H1 (cell line): ENCODE data around the gene CDCP1. TPM values are rescaled to one million over a fixed set of nuclear protein-coding genes. Genes with fewer than 3 reads are reported as not detected.
A peak's percentile ranks its signal among the peaks of the same experiment; 100 is the strongest.

Experiments
- CTCF ChIA-PET: fragments of 300-600 bp; sonication (Branson Sonifier 250); formaldehyde crosslinking; loops from one replicate; lab custom pipeline; 2021; ENCODE audit not compliant: partially characterized antibody; lab: Charles Lee
- POLR2A ChIA-PET: fragments of 300-600 bp; sonication (Branson Sonifier 250); formaldehyde crosslinking; loops from one replicate; lab custom pipeline; 2021; ENCODE audit warnings: inconsistent platforms; ENCODE audit not compliant: partially characterized antibody; lab: Charles Lee
- DNase-seq, 2 experiments: peaks; one replicate each; pipeline versions ENCODE4 v3.0.0 to v3.0.0-alpha.2; 2010 to 2022; ENCODE audit warnings: low spot score in 2 of 2, low read depth in 1 of 2, mixed read lengths in 1 of 2
- FAIRE-seq: peaks from 2 replicates; lab custom pipeline; 2011; peaks lifted over from hg19 to GRCh38; lab: Jason Lieb, UNC
- H2AFZ ChIP-seq: 2 replicates; pipeline ENCODE4 v1.8.1; 2012; ENCODE audit warnings: low read length, inconsistent platforms
- H2AK5ac ChIP-seq: 2 replicates; pipeline ENCODE4 v1.6.1; 2013; ENCODE audit warnings: low read depth, low read length
- H2BK120ac ChIP-seq: replicated peaks from 2 replicates; pipeline ENCODE3; 2013; ENCODE audit warnings: low read depth, low read length, inconsistent platforms
- H2BK12ac ChIP-seq: 2 replicates; pipeline ENCODE4 v1.6.1; 2013; ENCODE audit warnings: low read depth, low read length
- H2BK15ac ChIP-seq: 2 replicates; pipeline ENCODE4 v1.6.1; 2013; ENCODE audit warnings: low read length
- H2BK20ac ChIP-seq: 2 replicates; pipeline ENCODE4 v1.6.1; 2013; ENCODE audit warnings: low read length
- H2BK5ac ChIP-seq: 2 replicates; pipeline ENCODE4 v1.6.1; 2013; ENCODE audit warnings: low read depth, low read length
- H3K14ac ChIP-seq: 2 replicates; pipeline ENCODE4 v1.6.1; 2013; ENCODE audit warnings: inconsistent platforms; ENCODE audit not compliant: insufficient read length
- H3K18ac ChIP-seq: 2 replicates; pipeline ENCODE4 v1.6.1; 2013; ENCODE audit warnings: low read length; ENCODE audit errors: extremely low read depth
- H3K23ac ChIP-seq: 2 replicates; pipeline ENCODE4 v1.6.1; 2013; ENCODE audit warnings: inconsistent platforms; ENCODE audit not compliant: insufficient read length
- H3K23me2 ChIP-seq: 2 replicates; pipeline ENCODE4 v1.6.1; 2013; ENCODE audit warnings: low read depth, low read length
- H3K27ac ChIP-seq: 2 replicates; pipeline ENCODE4 v1.6.1; 2011; ENCODE audit warnings: low read depth, low read length, inconsistent platforms
- H3K27me3 ChIP-seq, 4 experiments: replicated peaks in 1 of 4; 1 replicate in 1 of 4; 2 replicates in 3 of 4; pipeline versions ENCODE4 v1.6.1 to v1.8.1; 2011 to 2013; ENCODE audit warnings: low read length in 3 of 4, mild to moderate bottlenecking in 3 of 4, inconsistent platforms in 2 of 4, mixed read lengths in 2 of 4, moderate library complexity in 1 of 4; ENCODE audit not compliant: control insufficient read depth in 3 of 4, insufficient read depth in 3 of 4; ENCODE audit errors: extremely low read depth in 1 of 4
- H3K36me3 ChIP-seq, 4 experiments: 2 replicates each; pipeline versions ENCODE4 v1.6.1 to v1.8.1; 2011 to 2013; ENCODE audit warnings: mild to moderate bottlenecking in 4 of 4, low read length in 3 of 4, moderate library complexity in 2 of 4, control low read depth in 1 of 4, inconsistent platforms in 1 of 4; ENCODE audit not compliant: insufficient read depth in 4 of 4, control insufficient read depth in 2 of 4
- H3K4ac ChIP-seq: replicated peaks from 2 replicates; pipeline ENCODE3; 2013; ENCODE audit warnings: low read length, low read depth, mixed read lengths, inconsistent platforms; ENCODE audit not compliant: insufficient read length
- H3K4me1 ChIP-seq, 4 experiments: replicated peaks in 1 of 4; 1 replicate in 1 of 4; 2 replicates in 3 of 4; pipeline versions ENCODE4 v1.6.1 to v1.8.1; 2011 to 2013; ENCODE audit warnings: low read length in 3 of 4, inconsistent platforms in 2 of 4, mixed read lengths in 1 of 4; ENCODE audit not compliant: insufficient read depth in 4 of 4, control insufficient read depth in 3 of 4
- H3K4me2 ChIP-seq, 2 experiments: 2 replicates each; pipeline versions ENCODE4 v1.6.1 to v1.8.1; 2011 to 2013; ENCODE audit warnings: low read depth in 2 of 2, low read length in 2 of 2, control low read depth in 1 of 2, inconsistent platforms in 1 of 2, mild to moderate bottlenecking in 1 of 2; ENCODE audit not compliant: insufficient read depth in 1 of 2
- H3K4me3 ChIP-seq, 4 experiments: fragments of 200-600, 300-600 bp in 1 of 4; sonication (generic), shearing (Covaris generic), sonication (Bioruptor Twin) in 1 of 4; 2 replicates each; pipeline versions ENCODE4 v1.5.1 to v1.8.1; 2011 to 2016; ENCODE audit warnings: low read length in 4 of 4, low read depth in 3 of 4, control low read depth in 2 of 4, inconsistent platforms in 2 of 4, mild to moderate bottlenecking in 2 of 4, mixed read lengths in 1 of 4, moderate library complexity in 1 of 4; ENCODE audit not compliant: insufficient read depth in 2 of 4; ENCODE audit errors: extremely low read depth in 1 of 4
- H3K56ac ChIP-seq: replicated peaks from 2 replicates; pipeline ENCODE3; 2013; ENCODE audit warnings: low read depth, mild to moderate bottlenecking, mixed read lengths, low read length, inconsistent platforms; ENCODE audit not compliant: insufficient read length
- H3K79me1 ChIP-seq: 2 replicates; pipeline ENCODE4 v1.6.1; 2013; ENCODE audit warnings: low read depth, low read length, control low read depth
- H3K79me2 ChIP-seq, 2 experiments: 2 replicates each; pipeline versions ENCODE4 v1.6.1 to v1.8.1; 2012 to 2013; ENCODE audit warnings: low read length in 2 of 2, mild to moderate bottlenecking in 2 of 2, inconsistent platforms in 1 of 2; ENCODE audit not compliant: insufficient read depth in 2 of 2, control insufficient read depth in 1 of 2
- H3K9ac ChIP-seq, 4 experiments: replicated peaks in 1 of 4; 1 replicate in 1 of 4; 2 replicates in 3 of 4; pipeline versions ENCODE4 v1.6.1 to v1.8.1; 2011 to 2013; ENCODE audit warnings: low read depth in 3 of 4, low read length in 3 of 4, control low read depth in 2 of 4, mild to moderate bottlenecking in 2 of 4, moderate library complexity in 2 of 4, inconsistent platforms in 1 of 4; ENCODE audit errors: extremely low read depth in 1 of 4
- H3K9me3 ChIP-seq, 2 experiments: 2 replicates each; pipeline versions ENCODE4 v1.6.1 to v1.8.1; 2012 to 2013; ENCODE audit warnings: mild to moderate bottlenecking in 2 of 2, moderate library complexity in 2 of 2, control low read depth in 1 of 2, inconsistent platforms in 1 of 2, low read depth in 1 of 2, low read length in 1 of 2, mixed read lengths in 1 of 2; ENCODE audit not compliant: insufficient read depth in 2 of 2
- H4K20me1 ChIP-seq, 2 experiments: replicated peaks in 1 of 2; 2 replicates each; pipeline versions ENCODE3 to v1.8.1; 2011 to 2013; ENCODE audit warnings: inconsistent platforms in 2 of 2, low read length in 2 of 2, mild to moderate bottlenecking in 1 of 2; ENCODE audit not compliant: insufficient read depth in 2 of 2, control insufficient read depth in 1 of 2
- H4K5ac ChIP-seq: 2 replicates; pipeline ENCODE4 v1.6.1; 2013; ENCODE audit warnings: low read length, low read depth, mixed read lengths, inconsistent platforms; ENCODE audit not compliant: insufficient read length
- H4K8ac ChIP-seq: 2 replicates; pipeline ENCODE4 v1.8.0; 2013; ENCODE audit warnings: mild to moderate bottlenecking, moderate library complexity, low read length, inconsistent platforms; ENCODE audit not compliant: insufficient read depth; ENCODE audit errors: extremely low read depth
- H4K91ac ChIP-seq: replicated peaks from 2 replicates; pipeline ENCODE3; 2013; ENCODE audit warnings: low read length, mixed read lengths, inconsistent platforms; ENCODE audit not compliant: insufficient read length
- ASH2L ChIP-seq: fragments of 200-600, 300-600 bp; sonication (generic); IDR thresholded peaks from one replicate; pipeline ENCODE4 v1.7.1; 2017; ENCODE audit warnings: low read length
- CBX5 ChIP-seq: fragments of 300-800, 300-1000 bp; sonication (generic); IDR thresholded peaks from 2 replicates; pipeline ENCODE4 v1.7.1; 2016; ENCODE audit warnings: antibody characterized with exemption, low read length, low read depth
- CBX8 ChIP-seq: fragments of 300-800, 300-1000 bp; sonication (generic); IDR thresholded peaks from 2 replicates; pipeline ENCODE4 v1.7.1; 2016; ENCODE audit warnings: low read depth, low read length, borderline replicate concordance
- CHD2 ChIP-seq: IDR thresholded peaks from 2 replicates; pipeline ENCODE4 v1.6.1; 2012; ENCODE audit warnings: low read length, improper control_type of control experiment
- EP300 ChIP-seq, 2 experiments: IDR thresholded peaks; 1 replicate in 1 of 2; 2 replicates in 1 of 2; pipeline ENCODE4 v1.6.1; 2011 to 2012; ENCODE audit warnings: low read depth in 2 of 2, low read length in 2 of 2, mild to moderate bottlenecking in 2 of 2, borderline replicate concordance in 1 of 2, inconsistent platforms in 1 of 2, moderate library complexity in 1 of 2
- JUND ChIP-seq: IDR thresholded peaks from 2 replicates; pipeline ENCODE4 v1.6.1; 2011; ENCODE audit warnings: mild to moderate bottlenecking, improper control_type of control experiment, low read length
- KDM1A ChIP-seq: fragments of 200-600, 300-600 bp; sonication (generic); IDR thresholded peaks from 2 replicates; pipeline ENCODE4 v1.7.1; 2016; ENCODE audit warnings: mild to moderate bottlenecking, low read length, borderline replicate concordance
- KDM4A ChIP-seq: IDR thresholded peaks from one replicate; pipeline ENCODE4 v1.7.1; 2012; ENCODE audit warnings: low read depth, mild to moderate bottlenecking, moderate library complexity, low read length, inconsistent platforms; ENCODE audit not compliant: severe bottlenecking
- KDM5A ChIP-seq: fragments of 200-600 bp; IDR thresholded peaks from 2 replicates; pipeline ENCODE4 v1.7.1; 2012; ENCODE audit warnings: mild to moderate bottlenecking, low read length, inconsistent platforms, mixed read lengths
- MAX ChIP-seq: IDR thresholded peaks from 2 replicates; pipeline ENCODE4 v1.6.1; 2012; ENCODE audit warnings: inconsistent platforms
- SIRT6 ChIP-seq: IDR thresholded peaks from one replicate; pipeline ENCODE4 v1.7.1; 2012; ENCODE audit warnings: low read length, inconsistent platforms
- SIX5 ChIP-seq: IDR thresholded peaks from 2 replicates; pipeline ENCODE4 v1.6.1; 2011; ENCODE audit warnings: mild to moderate bottlenecking, low read depth, low read length
- TAF1 ChIP-seq: IDR thresholded peaks from 2 replicates; pipeline ENCODE4 v1.6.1; 2011; ENCODE audit warnings: mild to moderate bottlenecking, low read depth, low read length
- USF2 ChIP-seq: IDR thresholded peaks from 2 replicates; pipeline ENCODE4 v1.6.1; 2011; ENCODE audit warnings: low read length, improper control_type of control experiment
- WGBS, 2 experiments: shearing (Covaris generic) in 1 of 2; methylation state at CpG; one replicate each; pipeline versions ENCODE4 v1.1.6 to v1.1.7; 2013 to 2015; ENCODE audit warnings: low lambda C conversion rate in 2 of 2, mixed read lengths in 2 of 2, inconsistent platforms in 1 of 2, low coverage in 1 of 2, missing lambda C conversion rate in 1 of 2; ENCODE audit not compliant: insufficient replicate concordance in 2 of 2, insufficient coverage in 1 of 2, insufficient read length in 1 of 2; ENCODE audit errors: extremely low coverage in 1 of 2, missing lambda C conversion rate in 1 of 2; 5-methylcytosine and 5-hydroxymethylcytosine counted together
- polyA plus RNA-seq, 7 experiments: library from polyadenylated mRNA; depleted of rRNA in 3 of 7; stranded (reverse) in 5 of 7; unstranded in 2 of 7; fragments of >200 nt in 5 of 7; fragments of 200-250 nt in 2 of 7; gene quantifications; 1 replicate in 5 of 7; 2 replicates in 1 of 7; 4 replicates in 1 of 7; pipeline versions ENCODE4 v1.2.1 to v1.2.3, GENCODE V29; 2011 to 2013; ENCODE audit warnings: missing spikeins in 2 of 7, mixed read lengths in 2 of 7
- total RNA-seq: library from RNA; stranded (reverse); fragmentation: NEBNext Ultra II Directional; extraction: Animal tissue kit (Norgen Biotek cat#: 25700); gene quantifications from 2 replicates; pipeline ENCODE4 v1.2.1, GENCODE V29; 2021

CDCP1 gene
- total and polyA plus RNA-seq, 2 of the 8 experiments (the other 6 are each of a cell fraction or from before 2014, with no cell fraction given): 10.0 to 23.3 TPM

- Histone ChIP-seq H3K79me2 (no peaks in the 10 kb centered on the region), H4K20me1 (no peaks in the 10 kb centered on the region), H4K8ac (no peak overlapping the region), H3K9me3 (no peaks in the 10 kb centered on the region), H3K27me3 (no peaks in the 10 kb centered on the region), H2BK120ac (no peak overlapping the region), H3K4me1 (no peaks in the 10 kb centered on the region), H2BK5ac (no peak overlapping the region), H3K27ac (no peak overlapping the region), H3K36me3 (no peaks in the 10 kb centered on the region), H4K5ac (no peak overlapping the region), H4K91ac (no peak overlapping the region), H2BK15ac (no peak overlapping the region), H2BK12ac (no peak overlapping the region), H3K9ac (no peak overlapping the region), H2AK5ac (0 out of 2 replicates have a peak overlapping the region, but pooled peaks have one; percentile 57), H3K23me2 (no peaks in the 10 kb centered on the region), H3K56ac (no peak overlapping the region), H3K23ac (no peak overlapping the region), H2AFZ (no peak overlapping the region), H3K4me3 (no peak overlapping the region), H3K14ac (no peak overlapping the region), H3K4ac (no peak overlapping the region), H3K79me1 (no peaks in the 10 kb centered on the region), H2BK20ac (no peak overlapping the region), H3K18ac (no peak overlapping the region), H3K4me2 (no peak overlapping the region)
- no peak for DNase-seq
- WGBS, 2 experiments: 94% methylated on average over 1 of the region's 1 CpG; no CpG with 5 or more reads in 1 of the 2 experiments
- CTCF ChIA-PET: interaction anchor here (1.3 kb wide), 2 partner anchors 10 to 31 kb away, joined by 3 read pairs; no protein-coding TSS in a partner anchor
- POLR2A ChIA-PET: no interaction called here
- no peak for FAIRE-seq
- TF ChIP-seq JUND (no peak), TAF1 (no peak), ASH2L (no peak), MAX (no peak), EP300 (IDR thresholded peaks at IDR 0.05; ENCODE audit: borderline replicate concordance in 1 of 2, low read depth in 2 of 2, low read length in 2 of 2) (no peak), KDM4A (no peak), KDM5A (no peak), USF2 (no peak), CBX8 (no peak), CHD2 (no peak), KDM1A (no peak), CBX5 (no peak), SIX5 (no peak), SIRT6 (no peak)
Measured at GRCh38 chr3:45173776-45174175, 27.6 kb upstream of the CDCP1 start.
